Trophoblast cell (in vitro differentiated cells and primary cell): ENCODE measurements around the gene IL1RAPL1.

Experiments
- DNase-seq, 2 donors: peaks; one replicate each; pipeline ENCODE4 v3.0.0-alpha.2; 2016
- H2AFZ ChIP-seq: 2 replicates; pipeline ENCODE4 v1.6.1; 2013; ENCODE audit warnings: low read length, moderate library complexity, mild to moderate bottlenecking; ENCODE audit not compliant: insufficient read depth, poor library complexity
- H2AK5ac ChIP-seq: 2 replicates; pipeline ENCODE4 v1.6.1; 2013; ENCODE audit warnings: mild to moderate bottlenecking, low read length
- H2BK120ac ChIP-seq: 2 replicates; pipeline ENCODE4 v1.6.1; 2013; ENCODE audit warnings: low read length, mild to moderate bottlenecking, moderate library complexity; ENCODE audit not compliant: insufficient read depth, poor library complexity
- H2BK12ac ChIP-seq: 2 replicates; pipeline ENCODE4 v1.6.1; 2013; ENCODE audit warnings: mild to moderate bottlenecking, low read length, moderate library complexity
- H2BK5ac ChIP-seq: 2 replicates; pipeline ENCODE4 v1.6.1; 2013; ENCODE audit warnings: low read length, low read depth, moderate library complexity, mild to moderate bottlenecking; ENCODE audit not compliant: poor library complexity
- H3K14ac ChIP-seq: 2 replicates; pipeline ENCODE4 v1.6.1; 2013; ENCODE audit warnings: mild to moderate bottlenecking, low read length
- H3K18ac ChIP-seq: 2 replicates; pipeline ENCODE4 v1.6.1; 2013; ENCODE audit warnings: mild to moderate bottlenecking, low read length
- H3K23ac ChIP-seq: 2 replicates; pipeline ENCODE4 v1.6.1; 2013; ENCODE audit warnings: low read length
- H3K27ac ChIP-seq: 2 replicates; pipeline ENCODE4 v1.5.1; 2013; ENCODE audit warnings: low read depth, mild to moderate bottlenecking, inconsistent platforms, low read length, moderate library complexity
- H3K27me3 ChIP-seq: 2 replicates; pipeline ENCODE4 v1.6.1; 2013; ENCODE audit warnings: inconsistent platforms, mild to moderate bottlenecking, low read length, moderate library complexity; ENCODE audit not compliant: insufficient read depth
- H3K36me3 ChIP-seq, 2 experiments: 1 replicate in 1 of 2; 2 replicates in 1 of 2; pipeline ENCODE4 v1.6.1; 2013; ENCODE audit warnings: low read length in 2 of 2, mild to moderate bottlenecking in 2 of 2, moderate library complexity in 1 of 2; ENCODE audit not compliant: insufficient read depth in 2 of 2, control insufficient read depth in 1 of 2
- H3K4ac ChIP-seq: 2 replicates; pipeline ENCODE4 v1.6.1; 2013; ENCODE audit warnings: low read depth, mild to moderate bottlenecking, low read length, moderate library complexity
- H3K4me1 ChIP-seq, 2 experiments: 1 replicate in 1 of 2; 2 replicates in 1 of 2; pipeline ENCODE4 v1.6.1; 2013; ENCODE audit warnings: low read length in 2 of 2, mild to moderate bottlenecking in 2 of 2, moderate library complexity in 1 of 2; ENCODE audit not compliant: insufficient read depth in 2 of 2, control insufficient read depth in 1 of 2
- H3K4me2 ChIP-seq: 2 replicates; pipeline ENCODE4 v1.6.1; 2013; ENCODE audit warnings: inconsistent platforms, mild to moderate bottlenecking, low read length, moderate library complexity
- H3K4me3 ChIP-seq: 2 replicates; pipeline ENCODE4 v1.5.1; 2013; ENCODE audit warnings: mild to moderate bottlenecking, low read depth, low read length, inconsistent platforms
- H3K79me1 ChIP-seq: one replicate; pipeline ENCODE4 v1.6.1; 2013; ENCODE audit warnings: low read length
- H3K79me2 ChIP-seq: 2 replicates; pipeline ENCODE4 v1.6.1; 2013; ENCODE audit warnings: low read length, mild to moderate bottlenecking; ENCODE audit not compliant: control insufficient read depth, insufficient read depth, poor library complexity
- H3K9ac ChIP-seq: 2 replicates; pipeline ENCODE4 v1.6.1; 2013; ENCODE audit warnings: mild to moderate bottlenecking, low read length
- H3K9me3 ChIP-seq: 2 replicates; pipeline ENCODE4 v1.6.1; 2013; ENCODE audit warnings: low read depth, mild to moderate bottlenecking, control low read depth, inconsistent platforms, low read length; ENCODE audit not compliant: insufficient read depth
- H4K12ac ChIP-seq: 2 replicates; pipeline ENCODE4 v1.6.1; 2013; ENCODE audit warnings: low read depth, mild to moderate bottlenecking, low read length, moderate library complexity
- H4K8ac ChIP-seq: 2 replicates; pipeline ENCODE4 v1.6.1; 2013; ENCODE audit warnings: low read depth, mild to moderate bottlenecking, low read length, moderate library complexity
- H4K91ac ChIP-seq: one replicate; pipeline ENCODE4 v1.6.1; 2013; ENCODE audit warnings: low read depth, mild to moderate bottlenecking, low read length, moderate library complexity
- WGBS: extraction: QIAGEN DNeasy Blood & Tissue Kit; methylation state at CpG from one replicate; pipeline ENCODE4 v1.1.7; 2013; ENCODE audit warnings: missing lambda C conversion rate; ENCODE audit not compliant: insufficient read length, insufficient coverage; ENCODE audit errors: extremely low coverage; 5-methylcytosine and 5-hydroxymethylcytosine counted together

IL1RAPL1 gene

GRCh38 chrX:29580560-29580959 is 993.3 kb downstream of the IL1RAPL1 start:
- H3K4me2 ChIP-seq = no peak overlapping the region
- no peak overlapping the region for H2BK12ac ChIP-seq
- H3K4ac ChIP-seq = no peak overlapping the region
- no peaks in the 10 kb centered on the region for H3K36me3 ChIP-seq
- no peak overlapping the region for H2BK120ac ChIP-seq
- H3K14ac ChIP-seq = no peak overlapping the region
- H3K4me1 ChIP-seq = no peaks in the 10 kb centered on the region
- H3K18ac ChIP-seq = no peak overlapping the region
- H2AFZ ChIP-seq = no peak overlapping the region
- no peak for DNase-seq
- no CpG with 5 or more reads among the region's 4 CpGs for WGBS
- H3K79me1 ChIP-seq = no peaks in the 10 kb centered on the region
- H3K4me3 ChIP-seq = no peak overlapping the region
- no peak overlapping the region for H2BK5ac ChIP-seq
- H4K12ac ChIP-seq = no peak overlapping the region
- no peak overlapping the region for H4K91ac ChIP-seq
- no peak overlapping the region for H2AK5ac ChIP-seq
- no peaks in the 10 kb centered on the region for H3K9me3 ChIP-seq
- no peak overlapping the region for H3K27ac ChIP-seq
- no peak overlapping the region for H4K8ac ChIP-seq
- no peaks in the 10 kb centered on the region for H3K79me2 ChIP-seq
- no peaks in the 10 kb centered on the region for H3K27me3 ChIP-seq
- H3K23ac ChIP-seq = no peak overlapping the region
- no peak overlapping the region for H3K9ac ChIP-seq

- no peak overlapping the region for H3K4ac ChIP-seq
- no peak overlapping the region for H3K9ac ChIP-seq
- no peak overlapping the region for H4K12ac ChIP-seq
- no peaks in the 10 kb centered on the region for H3K9me3 ChIP-seq
- no peaks in the 10 kb centered on the region for H3K79me1 ChIP-seq
- DNase-seq = no peak
- H3K27me3 ChIP-seq = no peaks in the 10 kb centered on the region
- H3K18ac ChIP-seq = no peak overlapping the region
- no peak overlapping the region for H2AFZ ChIP-seq
- H3K4me3 ChIP-seq = no peak overlapping the region
- WGBS = no CpG with 5 or more reads among the region's 2 CpGs
- no peak overlapping the region for H2AK5ac ChIP-seq
- H3K27ac ChIP-seq = no peak overlapping the region
- no peak overlapping the region for H4K8ac ChIP-seq
- no peaks in the 10 kb centered on the region for H3K79me2 ChIP-seq
- no peak overlapping the region for H4K91ac ChIP-seq
- H2BK12ac ChIP-seq = no peak overlapping the region
- no peak overlapping the region for H3K4me2 ChIP-seq
- no peak overlapping the region for H2BK5ac ChIP-seq
- H3K14ac ChIP-seq = no peak overlapping the region
- H2BK120ac ChIP-seq = no peak overlapping the region
- H3K4me1 ChIP-seq = no peaks in the 10 kb centered on the region
- no peak overlapping the region for H3K23ac ChIP-seq
- H3K36me3 ChIP-seq = no peaks in the 10 kb centered on the region
Observed at GRCh38 chrX:29581223-29581622, 994.0 kb downstream of the IL1RAPL1 start.

- Histone ChIP-seq H3K9me3 (no peaks in the 10 kb centered on the region), H4K12ac (no peak overlapping the region), H3K36me3 (no peaks in the 10 kb centered on the region), H3K4ac (no peak overlapping the region), H3K4me2 (no peak overlapping the region), H2AFZ (no peak overlapping the region), H3K18ac (no peak overlapping the region), H3K4me3 (no peak overlapping the region), H3K79me2 (no peaks in the 10 kb centered on the region), H2AK5ac (no peak overlapping the region), H3K27ac (no peak overlapping the region), H3K14ac (no peak overlapping the region), H3K23ac (no peak overlapping the region), H3K4me1 (no peaks in the 10 kb centered on the region), H4K91ac (no peak overlapping the region), H3K79me1 (no peaks in the 10 kb centered on the region), H2BK5ac (no peak overlapping the region), H2BK12ac (no peak overlapping the region), H3K9ac (no peak overlapping the region), H4K8ac (no peak overlapping the region), H3K27me3 (no peaks in the 10 kb centered on the region), H2BK120ac (no peak overlapping the region)
- no CpG with 5 or more reads among the region's 2 CpGs for WGBS
- no peak for DNase-seq
Observed at GRCh38 chrX:29587107-29587506, 999.9 kb downstream of the IL1RAPL1 start.

- H3K4me3 ChIP-seq = no peak overlapping the region
- H4K8ac ChIP-seq = no peak overlapping the region
- no peaks in the 10 kb centered on the region for H3K27me3 ChIP-seq
- H4K91ac ChIP-seq = no peak overlapping the region
- H2AFZ ChIP-seq = no peak overlapping the region
- H3K4me1 ChIP-seq = no peaks in the 10 kb centered on the region
- H3K9me3 ChIP-seq = no peaks in the 10 kb centered on the region
- no peak overlapping the region for H2AK5ac ChIP-seq
- no CpG with 5 or more reads among the region's 3 CpGs for WGBS
- H3K14ac ChIP-seq = no peak overlapping the region
- no peak overlapping the region for H3K27ac ChIP-seq
- H2BK12ac ChIP-seq = no peak overlapping the region
- no peak overlapping the region for H4K12ac ChIP-seq
- no peak overlapping the region for H2BK5ac ChIP-seq
- no peak overlapping the region for H3K4ac ChIP-seq
- H3K4me2 ChIP-seq = no peak overlapping the region
- H3K23ac ChIP-seq = no peak overlapping the region
- H3K9ac ChIP-seq = no peak overlapping the region
- H3K79me1 ChIP-seq = no peaks in the 10 kb centered on the region
- no peak overlapping the region for H2BK120ac ChIP-seq
- no peak for DNase-seq
- no peaks in the 10 kb centered on the region for H3K79me2 ChIP-seq
- H3K18ac ChIP-seq = no peak overlapping the region
- no peaks in the 10 kb centered on the region for H3K36me3 ChIP-seq
Observed at GRCh38 chrX:29590921-29591320, 1003.7 kb downstream of the IL1RAPL1 start.
